ENCODE results near the gene LFNG.

- TF ChIP-seq EZH2 (IDR thresholded peaks at IDR 0.05; ENCODE audit: borderline replicate concordance, low read length) (no peak), CTCF (conservative IDR thresholded peaks at IDR 0.05 in 1 of 2, IDR thresholded peaks at IDR 0.05 in 1 of 2; ENCODE audit: extremely low read depth in 1 of 2, insufficient read depth in 1 of 2, low read depth in 1 of 2, low read length in 2 of 2) (no peak)
These were observed 10.8 kb downstream of the LFNG start for GRCh38 chr7:2530071-2530987.
